ENCODE data around the gene CPLANE1.

DNA sequence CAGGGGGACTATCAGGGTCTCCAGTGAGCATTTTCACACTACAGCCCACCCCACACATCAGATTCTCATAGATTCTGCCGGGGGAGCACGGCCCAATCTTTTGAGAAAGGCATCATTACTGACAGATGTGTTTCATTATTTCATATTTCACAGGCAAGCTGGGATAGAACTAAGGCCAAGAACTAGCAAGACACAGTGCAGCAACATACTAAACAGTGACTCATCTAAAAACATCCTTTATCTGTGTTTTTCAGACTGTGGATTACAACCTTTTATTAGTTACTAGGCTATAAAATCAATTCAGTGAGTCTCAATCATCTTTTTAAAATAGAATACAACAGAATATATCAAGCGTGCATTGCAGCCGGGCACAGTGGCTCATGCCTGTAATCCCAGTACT lies 59.8 kb downstream of the CPLANE1 start:
- TF ChIP-seq REST (IDR thresholded peaks at IDR 0.05; ENCODE audit: insufficient read depth in 1 of 2, low read depth in 2 of 2, low read length in 2 of 2): no peak
- TF ChIP-seq POLR2AphosphoS5 (IDR thresholded peaks at IDR 0.05; ENCODE audit: low read depth, low read length): no peak

Measured in PFSK-1 (cell line).